Ramos (cell line): ENCODE measurements around the gene NOP9.
"Not testable (repeated sequence)": the region's sequence is repeated elsewhere in the genome, so short reads cannot be mapped to it uniquely, and the experiment has no call there.

Experiments
- in situ Hi-C: fragments of 300-500 bp; cut with MboI; formaldehyde crosslinking; loops from one replicate; pipeline ENCODE4 v1.14.3; 2022; ENCODE audit warnings: low sequenced_read_pairs; ENCODE audit not compliant: unreplicated experiment

The NOP9 gene

GRCh38 chr14:24321212-24321975 lies 21.7 kb downstream of the NOP9 start:
- in situ Hi-C loops, result no loop called here

DNA sequence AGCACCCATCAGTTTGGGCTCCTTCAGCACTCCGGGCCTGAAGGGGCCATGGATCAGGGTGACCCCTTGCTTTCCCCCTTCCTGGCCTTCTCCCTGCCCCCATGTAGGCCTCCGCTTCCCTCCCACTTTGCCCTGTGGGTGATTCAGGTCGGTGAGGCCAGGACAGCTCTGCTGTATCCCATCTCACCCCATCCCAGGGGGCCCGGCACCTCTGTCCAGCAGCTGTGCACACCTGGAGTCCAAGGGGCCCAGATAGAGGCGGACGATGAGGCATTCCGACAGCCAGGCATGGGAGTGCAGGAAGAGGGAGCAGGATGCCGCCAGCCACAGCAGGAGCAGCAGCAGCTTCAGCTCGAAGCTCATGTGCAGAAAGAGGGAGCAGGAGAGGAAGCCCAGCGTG lies 23.0 kb downstream of the NOP9 start:
- in situ Hi-C loops, result no loop called here

- in situ Hi-C loops, result no loop called here
Measured at GRCh38 chr14:24323341-24323740, 23.7 kb downstream of the NOP9 start.

GRCh38 chr14:24324024-24324423 lies 24.4 kb downstream of the NOP9 start:
- in situ Hi-C loops, result no loop called here

- in situ Hi-C loops, result no loop called here
Measured at GRCh38 chr14:24325041-24325530, 25.4 kb downstream of the NOP9 start.

DNA sequence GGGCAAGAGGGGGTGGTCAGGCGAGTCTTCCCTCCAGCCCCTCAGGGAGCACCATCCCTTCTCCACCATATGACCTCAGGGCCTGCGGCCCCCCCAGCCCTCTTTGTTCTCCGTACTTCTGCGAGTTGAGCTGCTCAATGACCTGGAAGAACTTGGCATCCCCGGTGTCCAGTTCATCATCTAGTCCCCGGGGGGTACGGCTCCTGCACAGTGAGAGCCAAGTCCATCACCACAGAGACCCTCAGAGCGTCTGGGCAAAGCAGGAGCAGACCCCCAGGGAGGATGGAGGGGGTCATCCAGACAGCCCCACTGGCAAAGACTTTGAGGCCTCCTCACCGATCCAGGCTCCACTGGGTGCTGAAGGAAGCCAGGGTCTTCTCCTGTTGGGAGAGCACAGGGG lies 26.3 kb downstream of the NOP9 start:
- in situ Hi-C loops, result no loop called here

- in situ Hi-C loops, result no loop called here
Measured at GRCh38 chr14:24327303-24327702, 27.7 kb downstream of the NOP9 start.

- in situ Hi-C loops, result not testable (repeated sequence)
Measured at GRCh38 chr14:24327914-24328313, 28.3 kb downstream of the NOP9 start.

- in situ Hi-C loops, result no loop called here
Measured at GRCh38 chr14:24329073-24329663, 29.5 kb downstream of the NOP9 start.

GRCh38 chr14:24329736-24330135 lies 30.1 kb downstream of the NOP9 start:
- in situ Hi-C loops, result loop anchor here (5.0 kb wide), 1 partner anchor 103 kb away; no protein-coding TSS in a partner anchor

- in situ Hi-C loops, result loop anchor here (5.0 kb wide), 1 partner anchor 101 kb away; no protein-coding TSS in a partner anchor
Measured at GRCh38 chr14:24330973-24331674, 31.5 kb downstream of the NOP9 start.

- in situ Hi-C loops, result loop anchor here (5.0 kb wide), 1 partner anchor 101 kb away; no protein-coding TSS in a partner anchor
Measured at GRCh38 chr14:24331731-24332267, 32.1 kb downstream of the NOP9 start.

DNA sequence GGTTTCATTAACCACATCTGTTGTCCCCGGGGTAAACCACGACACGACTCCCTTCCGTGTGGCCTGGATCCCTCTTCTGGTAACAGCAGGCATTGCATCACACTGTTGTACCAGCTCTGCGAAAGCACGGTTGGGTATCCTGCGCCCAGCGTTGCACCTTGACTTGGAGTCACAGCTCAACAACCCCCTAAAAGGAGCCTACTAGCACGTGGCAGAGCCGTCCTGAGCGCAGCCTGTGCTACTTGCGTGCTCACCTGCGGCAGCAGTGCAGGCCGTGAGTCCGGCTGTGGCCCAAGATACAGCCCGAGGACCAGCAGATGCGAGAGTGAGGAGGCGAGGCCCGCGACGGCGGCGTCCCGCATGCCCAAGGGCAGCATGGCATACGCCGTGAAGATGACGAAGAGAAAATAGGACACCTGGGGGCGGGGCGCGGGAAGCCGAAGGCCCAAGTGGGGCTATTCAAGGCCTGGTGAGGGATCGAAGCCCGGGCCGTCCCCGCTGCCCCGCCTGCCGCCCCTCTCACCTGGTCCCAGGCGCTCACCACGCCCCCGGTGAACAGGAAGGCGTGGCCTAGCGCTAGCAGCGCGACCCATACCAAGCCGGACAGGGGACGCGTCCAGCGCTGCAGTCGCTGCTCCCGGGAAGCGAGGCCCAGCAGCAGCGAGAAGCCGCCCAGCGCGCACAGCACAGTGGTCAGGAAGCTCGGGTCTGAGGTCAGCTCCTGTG lies 32.8 kb downstream of the NOP9 start:
- in situ Hi-C loops, result loop anchor here (5.0 kb wide), 1 partner anchor 100 kb away; no protein-coding TSS in a partner anchor

DNA sequence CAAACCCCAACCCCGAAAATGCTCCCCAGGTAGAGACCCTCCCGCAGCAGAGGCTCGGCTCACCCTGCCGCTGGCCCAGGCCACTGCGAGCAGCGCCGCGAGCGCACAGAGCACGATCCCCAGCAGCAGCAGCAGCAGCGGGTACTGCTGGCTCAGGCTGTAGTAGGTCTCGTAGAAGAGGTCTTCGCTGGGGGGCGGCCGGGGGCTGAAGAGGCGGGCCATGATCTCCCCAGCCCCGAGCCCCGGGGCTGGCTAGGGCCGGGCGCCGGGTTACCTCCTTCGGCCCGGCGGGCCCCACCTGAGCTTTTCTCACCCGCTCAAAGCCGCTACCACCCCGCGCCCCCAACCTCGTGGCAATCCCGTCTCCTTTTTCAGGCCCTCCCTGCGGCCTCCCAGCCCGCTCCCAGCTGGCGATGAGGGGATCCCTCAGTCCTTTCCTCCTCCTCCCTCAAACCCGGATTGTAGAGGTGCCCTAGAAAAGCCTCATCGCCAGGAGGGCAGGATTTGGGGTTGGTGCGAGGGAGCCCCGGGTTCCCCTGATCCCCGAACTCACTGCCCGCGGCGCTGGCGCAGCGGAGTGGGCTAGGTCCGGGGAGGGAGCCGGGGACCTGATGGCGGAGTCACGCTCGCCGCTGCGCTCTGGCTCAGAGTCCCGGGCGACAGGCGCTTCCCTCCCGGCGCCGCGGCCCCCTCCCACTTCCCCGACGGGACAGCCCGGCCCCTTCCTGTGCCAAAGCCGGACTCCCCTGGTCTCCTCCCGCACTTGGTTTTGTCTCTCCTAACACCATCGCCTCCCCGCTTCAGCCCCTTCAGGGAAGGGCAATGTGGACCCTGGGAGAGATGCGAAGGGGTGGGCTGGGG lies 35.0 kb downstream of the NOP9 start, which contains the start of gene ADCY4:
ADCY4 (minus strand) TSS at position 641 of the 861 bp plus-strand sequence; CDS start at position 222, 419 bp downstream.
- in situ Hi-C loops, result loop anchor here (5.0 kb wide), 1 partner anchor 98 kb away; no protein-coding TSS in a partner anchor

DNA sequence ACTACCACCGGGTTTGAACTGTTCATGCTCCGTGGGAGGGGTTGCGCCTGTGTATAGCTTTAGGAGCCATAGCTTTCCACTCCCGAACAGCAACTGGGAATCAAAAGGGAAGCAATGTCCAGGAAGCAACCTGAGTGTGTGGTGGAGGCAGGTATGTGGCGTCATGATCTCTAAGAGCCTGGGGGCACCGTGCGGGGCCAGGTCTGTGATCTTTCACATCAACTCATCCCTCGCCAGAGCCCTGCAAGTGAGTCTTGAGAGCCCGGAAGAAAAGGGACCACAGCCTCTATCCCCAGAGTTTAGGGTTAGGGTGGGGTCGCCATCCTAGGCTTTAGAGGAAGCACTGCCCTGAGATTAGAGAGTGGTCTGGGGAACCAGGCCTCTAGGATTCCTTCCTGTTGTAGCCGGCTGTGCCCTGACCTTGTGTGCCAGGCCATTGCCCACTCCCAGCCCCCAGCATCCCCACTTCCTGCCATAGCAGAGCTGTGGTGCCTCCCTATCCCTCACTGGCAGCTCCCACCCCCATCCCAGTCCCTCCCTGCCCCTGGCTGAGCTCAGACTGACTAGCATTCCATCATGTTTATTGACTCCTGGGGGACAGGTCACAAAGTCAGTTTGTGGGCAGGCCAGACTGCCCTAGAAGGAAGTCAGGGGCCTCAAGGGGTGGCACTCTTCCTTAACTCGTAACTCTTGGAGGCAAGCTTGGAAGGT lies 36.0 kb downstream of the NOP9 start:
- in situ Hi-C loops, result no loop called here

GRCh38 chr14:24337144-24337823 lies 37.6 kb downstream of the NOP9 start:
- in situ Hi-C loops, result no loop called here

DNA sequence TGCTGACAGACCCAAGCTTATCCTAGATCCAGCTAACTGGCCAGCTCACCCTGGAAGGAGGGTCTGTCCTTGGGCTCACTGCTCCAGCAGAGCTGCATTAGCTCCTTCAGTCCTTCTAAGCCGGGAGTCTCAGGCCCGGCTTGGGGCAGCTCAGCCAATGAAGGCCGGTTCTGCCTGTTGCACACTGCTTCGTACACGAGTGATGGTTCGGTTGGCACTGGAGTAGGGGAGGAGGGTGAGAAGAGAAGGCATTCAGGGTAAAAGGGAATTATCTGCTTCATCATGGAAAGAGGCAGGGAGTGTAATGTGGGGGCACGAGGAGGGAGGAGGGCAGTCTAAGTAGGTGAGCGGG lies 38.1 kb downstream of the NOP9 start:
- in situ Hi-C loops, result no loop called here

GRCh38 chr14:24338843-24339242 lies 39.2 kb downstream of the NOP9 start:
- in situ Hi-C loops, result no loop called here
